GM19035 (cell line): ENCODE data around the gene RAB15.
A peak's percentile ranks its signal among the peaks of the same experiment; 100 is the strongest.

Source experiments
- ATAC-seq: cut with Tn5 transposase; IDR thresholded peaks from one replicate; pipeline ENCODE4 v1.9.1; 2021; ENCODE audit not compliant: unreplicated experiment

Gene RAB15

GRCh38 chr14:64971943-64972791 lies at the start of gene RAB15:
TSS of gene RAB15 (minus strand) at chr14:64972336. CDS start at chr14:64972076, 260 bp downstream.
- no peak for ATAC-seq

- no peak for ATAC-seq
These were observed 47.9 kb upstream of the RAB15 start for GRCh38 chr14:65019944-65020566.

GRCh38 chr14:65016471-65016870 lies 44.3 kb upstream of the RAB15 start:
- ATAC-seq: no peak

GRCh38 chr14:65015391-65015790 lies 43.3 kb upstream of the RAB15 start:
- ATAC-seq: no peak

GRCh38 chr14:65012353-65012752 lies 40.2 kb upstream of the RAB15 start:
- ATAC-seq: no peak

- ATAC-seq: no peak
These were observed 39.4 kb upstream of the RAB15 start for GRCh38 chr14:65011538-65011937.

- no peak for ATAC-seq
These were observed 38.2 kb upstream of the RAB15 start for GRCh38 chr14:65010211-65010931.

GRCh38 chr14:65007202-65007601 lies 35.1 kb upstream of the RAB15 start:
- ATAC-seq: no peak

- ATAC-seq: no peak
These were observed 34.2 kb upstream of the RAB15 start for GRCh38 chr14:65006261-65006721.

GRCh38 chr14:65003394-65003793 lies 31.3 kb upstream of the RAB15 start:
- ATAC-seq: peak; percentile 57

GRCh38 chr14:65002586-65003210 lies 30.6 kb upstream of the RAB15 start:
- no peak for ATAC-seq

- no peak for ATAC-seq
These were observed 29.6 kb upstream of the RAB15 start for GRCh38 chr14:65001723-65002122.

- ATAC-seq: no peak
These were observed 28.9 kb upstream of the RAB15 start for GRCh38 chr14:65000898-65001591.

- ATAC-seq: no peak
These were observed 26.4 kb upstream of the RAB15 start for GRCh38 chr14:64998455-64998931.

GRCh38 chr14:64997108-64997794 lies 25.1 kb upstream of the RAB15 start:
- ATAC-seq: peak; percentile 69

- no peak for ATAC-seq
These were observed 23.2 kb upstream of the RAB15 start for GRCh38 chr14:64995291-64995690.

GRCh38 chr14:64994540-64994939 lies 22.4 kb upstream of the RAB15 start:
- ATAC-seq: no peak

- ATAC-seq: no peak
These were observed 21.3 kb upstream of the RAB15 start for GRCh38 chr14:64993266-64993930.

- ATAC-seq: no peak
These were observed 20.3 kb upstream of the RAB15 start for GRCh38 chr14:64992328-64992885.
